Common myeloid progenitor, CD34-positive (primary cell): Measurements from ENCODE around the gene AATK.
A peak's percentile ranks its signal among the peaks of the same experiment; 100 is the strongest.

Source experiments
- CTCF ChIA-PET: fragments of 350-600 bp; sonication (Branson Sonifier 250); formaldehyde crosslinking; loops from one replicate; lab custom pipeline; 2021; ENCODE audit warnings: antibody characterized with exemption; lab: Charles Lee
- POLR2A ChIA-PET: fragments of 350-600 bp; sonication (Branson Sonifier 250); formaldehyde crosslinking; loops from one replicate; lab custom pipeline; 2021; ENCODE audit warnings: antibody characterized with exemption; lab: Charles Lee
- DNase-seq, 3 donors: peaks; one replicate each; pipeline versions ENCODE4 v3.0.0 to v3.0.0-alpha.2; 2013
- H3K27ac ChIP-seq, 2 experiments: 1 replicate in 1 of 2; 2 replicates in 1 of 2; pipeline ENCODE4 v1.7.0; 2013; ENCODE audit warnings: inconsistent platforms in 2 of 2, low read length in 2 of 2, mild to moderate bottlenecking in 2 of 2, low read depth in 1 of 2, moderate library complexity in 1 of 2; ENCODE audit not compliant: severe bottlenecking in 2 of 2, insufficient read depth in 1 of 2, poor library complexity in 1 of 2
- H3K27me3 ChIP-seq, 5 experiments: replicated peaks in 2 of 5; 1 replicate in 3 of 5; 2 replicates in 2 of 5; pipeline versions ENCODE4 v1.6.1 to v1.7.0; 2013; ENCODE audit warnings: low read length in 4 of 5, mild to moderate bottlenecking in 2 of 5, moderate library complexity in 2 of 5, inconsistent platforms in 1 of 5; ENCODE audit not compliant: insufficient read depth in 5 of 5, control insufficient read depth in 4 of 5
- H3K36me3 ChIP-seq, 4 experiments: 1 replicate in 2 of 4; 2 replicates in 2 of 4; pipeline versions ENCODE4 v1.6.1 to v1.7.0; 2013; ENCODE audit warnings: low read length in 3 of 4, control low read depth in 1 of 4, mild to moderate bottlenecking in 1 of 4; ENCODE audit not compliant: control insufficient read depth in 4 of 4, insufficient read depth in 4 of 4
- H3K4me1 ChIP-seq, 4 experiments: 1 replicate in 3 of 4; 2 replicates in 1 of 4; pipeline versions ENCODE4 v1.6.1 to v1.7.1; 2013; ENCODE audit warnings: low read length in 3 of 4, mild to moderate bottlenecking in 3 of 4, control low read depth in 1 of 4, inconsistent platforms in 1 of 4, moderate library complexity in 1 of 4; ENCODE audit not compliant: control insufficient read depth in 4 of 4, insufficient read depth in 4 of 4; ENCODE audit errors: control extremely low read depth in 1 of 4
- H3K4me3 ChIP-seq, 7 experiments: 1 replicate in 4 of 7; 2 replicates in 3 of 7; pipeline versions ENCODE4 v1.5.1 to v1.7.0; 2013; ENCODE audit warnings: mild to moderate bottlenecking in 7 of 7, low read length in 6 of 7, moderate library complexity in 6 of 7, inconsistent platforms in 2 of 7, low read depth in 2 of 7, control low read depth in 1 of 7; ENCODE audit not compliant: insufficient read depth in 4 of 7, control insufficient read depth in 1 of 7; ENCODE audit errors: extremely low read depth in 1 of 7
- H3K9me3 ChIP-seq, 5 experiments: 1 replicate in 4 of 5; 2 replicates in 1 of 5; pipeline versions ENCODE4 v1.6.1 to v1.7.1; 2013; ENCODE audit warnings: low read length in 4 of 5, mild to moderate bottlenecking in 2 of 5, inconsistent platforms in 1 of 5, low read depth in 1 of 5, moderate library complexity in 1 of 5; ENCODE audit not compliant: control insufficient read depth in 4 of 5, insufficient read depth in 2 of 5; ENCODE audit errors: control extremely low read depth in 1 of 5
- WGBS: methylation state at CpG from one replicate; pipeline ENCODE4 v1.1.5; 2013; ENCODE audit not compliant: insufficient coverage; 5-methylcytosine and 5-hydroxymethylcytosine counted together

AATK gene

DNA sequence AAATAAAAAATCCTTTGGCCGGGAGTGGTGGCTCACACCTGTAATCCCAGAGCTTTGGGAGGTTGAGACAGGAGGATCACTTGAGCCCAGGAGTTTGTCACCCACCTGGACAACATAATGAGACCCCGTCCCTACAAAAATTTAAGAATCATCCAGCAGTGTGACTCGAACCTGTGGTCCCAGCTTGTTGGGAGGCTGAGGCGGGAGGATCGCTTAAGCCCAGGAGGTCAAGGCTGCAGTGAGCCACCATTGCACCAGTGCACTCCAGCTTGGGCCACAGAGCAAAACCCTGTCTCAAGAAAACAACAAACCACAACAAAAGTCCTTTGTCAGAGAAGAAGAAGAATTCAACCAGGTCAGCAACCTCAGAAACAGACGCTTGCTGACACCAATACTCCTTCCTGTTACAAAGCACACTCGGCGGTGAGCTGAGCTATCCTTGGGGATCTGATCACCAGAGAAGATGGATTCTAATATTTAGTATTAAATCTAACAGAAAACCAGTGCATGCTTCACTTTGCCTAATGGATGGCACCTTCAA is 13.7 kb downstream of the AATK start:
- WGBS = 100% methylated on average over 3 of the region's 8 CpGs
- no peak overlapping the region for H3K27ac ChIP-seq
- peaks cover 0 to 19% (median 17%) of the 10 kb centered on the region in 4 experiments for H3K4me1 ChIP-seq
- DNase-seq = no peak
- no peaks in the 10 kb centered on the region for H3K9me3 ChIP-seq
- H3K27me3 ChIP-seq = no peaks in the 10 kb centered on the region
- H3K4me3 ChIP-seq = no peak overlapping the region
- ChIA-PET POLR2A (no interaction called here), CTCF (interaction anchor here (1.3 to 3.2 kb wide), 3 partner anchors 10 to 58 kb away, joined by 3 to 18 read pairs (median 4); no protein-coding TSS in a partner anchor)
- H3K36me3 ChIP-seq = no peaks in the 10 kb centered on the region

DNA sequence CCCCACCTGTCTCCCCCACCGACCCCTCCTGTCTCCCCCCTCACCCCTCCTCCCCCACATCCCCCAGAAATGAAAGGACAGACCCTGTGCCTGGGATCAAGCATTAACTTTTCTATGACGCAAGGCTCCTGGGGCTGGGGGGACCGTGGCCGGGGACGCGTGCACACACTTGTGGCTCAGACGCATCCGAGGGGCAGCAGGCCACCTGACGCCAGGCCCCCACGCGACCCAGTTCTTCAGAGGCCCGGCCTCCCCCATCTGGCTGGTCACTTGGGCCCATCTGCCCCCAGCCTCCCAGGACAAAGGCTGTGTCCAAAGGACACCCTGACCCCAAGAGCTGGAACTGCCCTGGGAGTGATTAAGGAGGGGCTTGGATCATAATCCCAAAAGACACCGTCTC is 14.7 kb downstream of the AATK start:
- DNase-seq = no peak
- Histone ChIP-seq H3K9me3 (no peaks in the 10 kb centered on the region), H3K27ac (no peak overlapping the region), H3K4me3 (no peak overlapping the region), H3K27me3 (no peaks in the 10 kb centered on the region), H3K4me1 (peaks cover 0 to 19% (median 17%) of the 10 kb centered on the region in 4 experiments), H3K36me3 (no peaks in the 10 kb centered on the region)
- WGBS = 93% methylated on average over 10 of the region's 13 CpGs
- POLR2A ChIA-PET = no interaction called here
- CTCF ChIA-PET = no interaction called here

DNA sequence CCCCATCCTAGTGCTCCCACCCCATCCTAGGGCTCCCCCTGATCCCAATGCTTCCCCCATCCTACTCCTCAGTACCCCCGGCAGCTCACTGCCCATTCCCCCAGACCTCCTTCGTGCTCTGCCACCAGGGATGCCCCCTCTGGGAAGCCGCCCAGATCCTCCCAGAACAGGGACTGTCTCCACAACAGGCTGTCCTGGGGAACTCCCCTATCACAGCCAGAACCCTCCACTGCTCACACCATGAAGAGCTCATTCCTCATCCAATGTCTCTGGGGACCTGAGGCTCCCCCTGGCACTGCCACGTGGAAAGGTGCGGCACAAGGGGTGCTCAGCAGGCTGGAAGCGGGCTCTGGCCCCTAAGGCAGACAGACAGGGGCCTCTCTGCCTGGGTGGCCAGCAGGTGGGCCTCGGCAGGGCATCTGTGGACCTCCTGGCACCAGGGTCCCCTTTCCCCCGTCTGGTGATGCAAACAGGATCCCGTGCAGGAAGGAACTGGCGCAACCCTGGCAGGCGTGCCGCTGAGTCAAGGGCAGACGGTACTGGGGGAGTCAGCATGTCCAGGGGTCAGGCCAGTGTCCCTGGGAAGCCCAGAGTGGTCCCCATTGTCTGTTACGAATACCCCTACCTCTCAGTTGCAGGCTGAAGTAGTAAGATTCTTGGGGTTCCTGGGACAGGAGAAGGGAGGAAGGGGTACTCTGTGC is 15.5 kb downstream of the AATK start:
- Histone ChIP-seq H3K27me3 (no peaks in the 10 kb centered on the region), H3K36me3 (no peaks in the 10 kb centered on the region), H3K27ac (no peak overlapping the region), H3K4me3 (peak overlapping the region in 1 of 7 experiments; percentile 50), H3K4me1 (peaks cover 0 to 19% (median 17%) of the 10 kb centered on the region in 4 experiments), H3K9me3 (no peaks in the 10 kb centered on the region)
- WGBS = 27% methylated on average over 12 of the region's 14 CpGs
- POLR2A ChIA-PET = interaction anchor here (1.2 kb wide), 1 partner anchor 7 kb away, joined by 3 read pairs; no protein-coding TSS in a partner anchor
- CTCF ChIA-PET = interaction anchor here (2.4 kb wide), 1 partner anchor 50 kb away, joined by 11 read pairs; no protein-coding TSS in a partner anchor
- DNase-seq = peak in 2 of 3 donors; percentile 33 to 39

DNA sequence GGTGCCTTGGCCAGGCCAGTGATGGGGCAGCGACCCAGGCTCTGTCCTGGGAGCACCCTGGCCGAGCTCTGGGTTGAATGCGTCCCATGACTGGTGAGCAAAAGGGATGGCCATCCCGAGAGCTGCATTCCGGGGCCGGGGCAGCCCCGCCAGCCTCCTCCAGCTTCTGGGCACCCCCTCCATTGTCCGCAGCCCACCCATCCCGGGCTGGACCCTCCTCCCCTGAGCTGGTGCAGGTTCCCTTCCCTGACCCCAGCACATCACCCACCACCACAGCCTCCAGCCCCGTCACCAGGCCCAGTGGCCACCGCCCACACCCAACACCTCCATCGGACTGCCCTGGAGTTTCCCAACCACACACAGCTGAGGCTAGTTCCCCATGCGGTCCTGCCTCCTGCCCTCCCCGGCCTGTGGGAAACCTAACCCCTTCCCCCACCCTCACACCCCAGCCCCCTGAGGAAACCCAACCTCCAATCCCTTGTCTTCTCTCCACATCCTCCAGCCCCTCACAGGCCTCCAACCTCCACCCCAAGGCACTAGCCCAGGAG is 17.0 kb downstream of the AATK start:
- Histone ChIP-seq H3K4me1 (peaks cover 0 to 19% (median 17%) of the 10 kb centered on the region in 4 experiments), H3K9me3 (no peaks in the 10 kb centered on the region), H3K27ac (no peak overlapping the region), H3K27me3 (no peaks in the 10 kb centered on the region), H3K36me3 (no peaks in the 10 kb centered on the region), H3K4me3 (no peak overlapping the region)
- 90% methylated on average over 14 of the region's 14 CpGs for WGBS
- peak in 1 of 3 donors; percentile 58 for DNase-seq
- ChIA-PET CTCF (interaction anchor here (2.4 kb wide), 1 partner anchor 52 kb away, joined by 11 read pairs; no protein-coding TSS in a partner anchor), POLR2A (interaction anchor here (0.6 to 1.2 kb wide), 2 partner anchors 9 to 926 kb away, joined by 3 to 4 read pairs; no protein-coding TSS in a partner anchor)

DNA sequence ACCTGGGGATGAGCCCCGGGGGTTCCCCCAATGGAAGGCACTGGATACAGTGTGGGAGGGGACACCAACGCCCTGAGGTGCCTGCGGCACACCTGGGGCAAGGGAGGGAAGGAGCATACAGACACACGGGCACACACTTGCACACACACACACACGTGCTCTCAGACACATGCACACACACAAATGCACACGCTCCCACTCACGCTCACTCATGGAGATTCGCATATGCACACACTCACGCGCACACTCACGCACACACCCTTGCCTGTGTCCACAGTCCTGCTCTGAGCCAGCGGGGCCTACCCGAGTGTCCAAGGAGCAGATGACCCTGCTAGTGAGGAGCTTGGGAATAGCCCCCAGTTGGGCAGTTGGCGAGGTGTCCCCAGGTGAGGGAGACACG is 17.4 kb downstream of the AATK start:
- Histone ChIP-seq H3K4me1 (peaks cover 0 to 19% (median 17%) of the 10 kb centered on the region in 4 experiments), H3K27me3 (no peaks in the 10 kb centered on the region), H3K9me3 (no peaks in the 10 kb centered on the region), H3K27ac (no peak overlapping the region), H3K36me3 (no peaks in the 10 kb centered on the region), H3K4me3 (no peak overlapping the region)
- 100% methylated on average over 10 of the region's 15 CpGs for WGBS
- CTCF ChIA-PET = interaction anchor here (2.4 kb wide), 1 partner anchor 52 kb away, joined by 11 read pairs; no protein-coding TSS in a partner anchor
- POLR2A ChIA-PET = no interaction called here
- no peak for DNase-seq

DNA sequence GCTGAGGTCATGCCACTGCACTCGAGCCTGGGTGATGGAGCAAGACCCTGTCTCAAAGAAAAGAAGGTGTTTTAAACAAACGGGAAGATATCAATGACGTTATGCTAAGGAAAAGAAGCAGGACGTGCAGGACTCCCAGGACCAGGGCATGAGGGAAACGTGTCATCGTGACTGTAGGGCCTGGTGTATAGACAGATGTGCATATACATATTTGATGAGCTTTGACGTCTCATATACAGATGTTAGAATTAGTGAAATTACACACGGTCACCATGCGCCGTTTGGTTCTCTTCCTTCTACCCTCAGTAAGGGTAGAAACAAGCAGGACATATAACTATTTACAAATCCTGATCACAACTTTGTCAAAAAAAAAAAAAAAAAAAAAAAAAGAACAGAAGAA is 18.3 kb downstream of the AATK start:
- Histone ChIP-seq H3K27ac (no peak overlapping the region), H3K9me3 (no peaks in the 10 kb centered on the region), H3K36me3 (no peaks in the 10 kb centered on the region), H3K27me3 (no peaks in the 10 kb centered on the region), H3K4me1 (peaks cover 0 to 19% (median 17%) of the 10 kb centered on the region in 4 experiments), H3K4me3 (no peak overlapping the region)
- DNase-seq = no peak
- ChIA-PET POLR2A (no interaction called here), CTCF (interaction anchor here (1.6 kb wide), 1 partner anchor 31 kb away, joined by 3 read pairs; no protein-coding TSS in a partner anchor)
- WGBS = 93% methylated on average over 5 of the region's 10 CpGs
